GM18517 (cell line): ENCODE measurements around the gene PRDX1.

Experiments used
- ATAC-seq: cut with Tn5 transposase; IDR thresholded peaks from one replicate; pipeline ENCODE4 v1.9.1; 2021; ENCODE audit warnings: mild to moderate bottlenecking, moderate library complexity; ENCODE audit not compliant: unreplicated experiment

PRDX1 gene

GRCh38 chr1:45467353-45467752 lies 54.3 kb downstream of the PRDX1 start:
- ATAC-seq = peak; percentile 51

GRCh38 chr1:45465277-45465676 lies 56.4 kb downstream of the PRDX1 start:
- ATAC-seq = no peak
